Stimulated activated CD8-positive, alpha-beta memory T cell treated with anti-CD3 and anti-CD28 coated beads, Interleukin-4, amount 100 ng/mL, for 48 hours (primary cell): ENCODE data around the gene ZC3H12A.

ENCODE experiments used
- DNase-seq: peaks from one replicate; pipeline ENCODE4 v3.0.0-alpha.2; 2020

The ZC3H12A gene

GRCh38 chr1:37456614-37457013, 17.8 kb upstream of the ZC3H12A start:
- DNase-seq = no peak

GRCh38 chr1:37458551-37458950, 15.8 kb upstream of the ZC3H12A start:
- DNase-seq = no peak

DNA sequence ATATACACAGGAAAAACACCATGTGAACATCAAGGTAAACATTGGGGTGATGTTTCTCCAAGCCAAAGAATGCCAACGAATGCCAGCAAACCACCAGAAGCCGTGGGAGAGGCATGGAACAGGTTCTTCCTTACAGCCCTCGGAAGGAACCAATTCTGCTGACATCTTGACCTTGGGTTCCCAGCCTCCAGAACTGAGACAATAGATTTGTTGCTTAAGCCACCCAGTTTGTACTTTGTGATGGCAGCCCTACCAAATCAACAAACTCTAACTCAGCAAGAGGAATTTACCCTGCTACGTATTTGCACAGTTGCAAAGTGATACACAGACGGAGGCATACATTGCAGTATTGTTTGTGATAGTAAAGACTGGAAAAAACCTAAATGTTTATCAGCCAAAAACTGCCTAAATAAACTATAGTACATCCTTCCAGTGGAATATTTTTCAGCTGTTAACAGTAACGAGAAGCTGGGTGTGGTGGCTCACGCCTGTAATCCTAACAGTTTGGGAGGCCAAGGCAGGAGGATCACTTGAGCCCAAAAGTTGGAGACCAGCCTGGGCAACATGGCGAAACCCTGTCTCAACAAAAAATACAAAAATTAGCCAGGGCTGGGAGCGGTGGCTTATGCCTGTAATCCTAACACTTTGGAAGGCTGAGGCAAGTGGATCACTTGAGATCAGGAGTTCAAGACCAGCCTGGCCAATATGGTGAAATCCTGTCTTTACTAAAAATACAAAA, 12.5 kb upstream of the ZC3H12A start:
- DNase-seq = no peak

GRCh38 chr1:37464443-37464842, 9.9 kb upstream of the ZC3H12A start:
- no peak for DNase-seq

DNA sequence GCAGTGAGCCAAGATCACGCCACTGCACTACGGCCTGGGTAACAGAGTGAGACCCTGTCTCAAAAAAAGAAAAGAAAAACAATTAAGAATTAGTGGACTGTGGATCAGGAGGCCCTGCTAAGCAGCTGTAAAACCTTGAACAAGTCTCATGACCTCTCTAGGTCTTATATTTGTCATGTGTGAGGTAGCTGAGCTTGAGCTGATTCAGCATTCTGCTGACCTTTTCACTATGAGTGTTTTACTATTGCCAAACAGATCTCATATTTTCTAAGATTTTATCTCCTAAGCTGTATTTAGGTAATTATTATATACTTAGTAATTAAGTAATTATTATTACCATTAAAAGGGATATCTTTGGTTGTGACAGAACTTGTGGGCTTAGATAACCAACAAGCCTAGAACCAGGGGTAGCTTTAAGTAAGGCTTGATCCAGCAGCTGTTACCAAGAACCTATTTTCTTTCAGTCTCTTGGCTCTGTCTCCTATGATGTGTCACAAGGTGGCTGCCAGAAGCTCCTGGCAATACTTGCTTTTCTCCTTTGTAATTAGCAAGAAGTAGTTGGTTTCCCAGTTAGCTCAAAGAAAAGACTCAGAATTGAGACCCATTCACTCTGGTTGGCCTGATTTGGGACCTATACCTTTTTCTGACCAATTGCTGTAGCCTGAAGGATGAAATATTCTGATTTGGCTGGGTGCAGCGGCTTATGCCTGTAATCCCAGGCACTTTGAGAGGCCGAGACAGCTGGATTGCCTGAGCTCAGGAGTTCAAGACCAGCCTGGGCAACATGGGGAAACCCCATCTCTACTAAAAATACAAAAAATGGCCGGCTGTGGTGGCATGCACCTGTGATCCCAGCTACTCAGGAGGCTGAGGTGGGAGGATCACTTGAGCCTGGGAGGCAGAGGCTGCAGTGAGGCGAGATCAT, 8.5 kb upstream of the ZC3H12A start:
- no peak for DNase-seq

GRCh38 chr1:37468037-37468436, 6.3 kb upstream of the ZC3H12A start:
- DNase-seq = no peak

DNA sequence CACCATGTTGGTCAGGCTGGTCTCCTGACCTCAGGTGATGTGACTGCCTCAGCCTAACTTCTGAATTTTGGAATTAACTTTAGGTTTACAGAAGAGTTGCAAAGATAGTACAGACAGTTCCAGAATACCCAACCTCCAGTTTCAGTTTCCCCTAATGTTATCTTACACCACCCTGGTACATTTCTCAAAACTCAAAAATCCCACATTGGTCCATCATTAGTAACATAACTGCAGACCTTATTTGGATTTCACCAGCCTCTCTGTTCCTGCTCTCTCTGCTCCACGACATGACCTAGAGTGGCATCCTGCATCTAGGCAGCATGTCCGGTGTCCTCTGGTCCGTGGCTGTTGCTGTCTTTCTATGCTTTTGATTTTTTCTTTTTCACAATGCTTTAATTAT, 5.0 kb upstream of the ZC3H12A start:
- no peak for DNase-seq

- no peak for DNase-seq
These were observed 2.8 kb upstream of the ZC3H12A start for GRCh38 chr1:37471345-37472231.

DNA sequence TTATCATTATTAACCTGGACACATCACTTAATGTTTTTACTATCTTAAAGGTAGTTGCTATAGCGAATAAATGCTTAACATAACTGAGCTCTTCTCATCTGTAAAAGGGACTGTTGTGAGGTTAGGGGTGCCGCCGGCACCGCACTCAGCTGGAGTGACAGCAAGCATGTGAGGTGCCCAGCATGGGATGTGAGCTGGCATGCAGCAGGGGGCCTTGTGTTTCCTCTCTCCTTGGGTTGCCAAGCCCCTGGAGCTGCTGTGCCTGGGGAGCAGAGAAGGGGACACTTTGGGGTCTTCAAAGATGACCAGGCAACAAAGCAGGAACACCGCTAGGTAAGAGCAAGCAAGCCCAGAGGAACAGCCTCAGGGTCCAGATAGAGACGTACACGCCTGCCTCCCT, 2.1 kb upstream of the ZC3H12A start:
- DNase-seq = no peak

DNA sequence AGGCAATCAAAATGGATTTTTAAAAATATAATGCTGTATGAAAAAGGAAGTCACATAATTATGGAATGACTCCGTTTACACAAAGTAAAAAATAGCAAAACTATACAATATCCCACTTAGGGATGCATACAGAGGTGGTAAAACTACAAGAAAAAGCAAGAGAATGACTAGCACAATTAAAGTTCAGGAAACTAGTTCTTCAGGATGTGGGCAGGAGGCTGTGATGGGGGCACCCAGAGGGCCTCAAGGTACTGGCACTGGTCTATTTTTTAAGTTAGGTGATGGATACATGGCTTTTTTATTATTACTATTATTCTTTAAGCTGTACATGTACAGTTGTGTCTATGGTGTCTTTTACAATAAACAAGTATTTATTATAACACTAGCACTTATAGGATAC, 1.4 kb upstream of the ZC3H12A start:
- DNase-seq = no peak

GRCh38 chr1:37473431-37474045, 842 bp upstream of the ZC3H12A start:
- no peak for DNase-seq

DNA sequence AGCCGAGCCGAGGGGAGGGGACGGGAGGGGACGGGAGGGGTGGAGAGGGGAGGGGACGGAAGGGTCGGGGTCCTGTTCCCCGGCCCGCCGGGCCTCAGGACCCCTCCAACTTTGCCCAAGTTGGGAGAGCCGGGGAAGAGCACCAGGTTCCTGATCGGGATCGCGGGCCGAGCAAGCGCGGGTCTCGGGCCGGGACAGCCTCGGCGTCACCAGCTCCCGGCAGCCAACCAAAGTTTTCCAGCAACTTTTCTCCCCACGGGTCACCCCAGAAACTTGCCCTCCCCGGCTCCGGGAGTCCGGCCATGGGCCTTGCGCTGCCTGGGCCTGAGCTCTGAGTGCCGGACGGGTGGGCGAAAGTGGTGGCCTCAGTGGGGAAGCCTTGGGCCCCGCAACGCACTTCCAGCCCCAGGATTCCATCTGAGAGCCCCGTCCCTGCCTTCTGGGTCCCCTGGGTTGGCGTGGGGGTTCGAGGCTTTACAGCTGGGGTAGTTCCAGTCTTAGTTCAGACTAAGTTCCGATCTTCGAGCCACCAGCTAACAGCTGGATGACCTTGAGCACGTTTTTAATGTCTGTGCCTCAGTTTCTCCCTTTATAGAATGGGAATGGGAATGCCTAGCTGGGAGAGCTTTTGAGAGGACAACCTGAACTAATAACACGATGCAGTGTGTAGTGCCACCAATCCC, 458 bp downstream of the ZC3H12A start:
- DNase-seq = peak; percentile 57

DNA sequence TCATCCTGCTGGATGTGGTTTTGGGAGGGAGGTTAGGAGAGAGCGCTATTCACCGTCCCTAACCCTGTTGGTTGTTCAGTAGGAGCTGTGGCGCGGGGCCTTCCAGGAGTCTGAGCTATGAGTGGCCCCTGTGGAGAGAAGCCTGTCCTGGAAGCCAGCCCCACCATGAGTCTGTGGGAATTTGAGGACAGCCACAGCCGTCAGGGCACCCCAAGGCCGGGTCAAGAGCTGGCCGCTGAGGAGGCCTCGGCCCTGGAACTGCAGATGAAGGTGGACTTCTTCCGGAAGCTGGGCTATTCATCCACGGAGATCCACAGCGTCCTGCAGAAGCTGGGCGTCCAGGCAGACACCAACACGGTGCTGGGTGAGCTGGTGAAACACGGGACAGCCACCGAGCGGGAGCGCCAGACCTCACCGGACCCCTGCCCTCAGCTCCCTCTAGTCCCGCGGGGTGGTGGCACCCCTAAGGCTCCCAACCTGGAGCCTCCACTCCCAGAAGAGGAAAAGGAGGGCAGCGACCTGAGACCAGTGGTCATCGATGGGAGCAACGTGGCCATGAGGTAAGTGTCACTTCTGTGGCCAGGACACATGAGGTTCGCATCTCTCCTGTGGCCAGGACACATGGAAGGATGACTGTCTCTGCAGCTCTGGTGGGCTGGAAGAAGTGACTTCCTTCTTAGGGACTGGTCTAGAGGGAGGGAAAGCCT, 1.2 kb downstream of the ZC3H12A start:
- DNase-seq = no peak

DNA sequence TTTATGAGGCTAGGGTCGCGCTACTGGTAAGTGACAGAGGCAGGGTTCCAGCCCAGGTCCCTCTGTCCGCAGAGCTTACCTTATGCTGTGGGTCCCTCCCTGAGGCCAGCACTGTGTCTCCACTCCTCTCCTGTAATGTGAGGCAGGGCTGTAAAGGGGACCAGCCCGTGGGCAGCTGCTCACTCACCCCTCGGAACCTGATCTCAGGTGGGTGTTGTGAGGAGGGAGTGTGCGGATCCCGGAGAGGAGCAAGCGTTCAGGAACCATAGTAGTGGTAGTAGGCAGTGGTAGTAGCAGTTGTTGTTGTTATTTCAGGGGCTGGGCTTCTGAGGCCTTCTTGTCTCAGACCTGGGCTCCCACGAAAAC, 1.7 kb downstream of the ZC3H12A start:
- no peak for DNase-seq

DNA sequence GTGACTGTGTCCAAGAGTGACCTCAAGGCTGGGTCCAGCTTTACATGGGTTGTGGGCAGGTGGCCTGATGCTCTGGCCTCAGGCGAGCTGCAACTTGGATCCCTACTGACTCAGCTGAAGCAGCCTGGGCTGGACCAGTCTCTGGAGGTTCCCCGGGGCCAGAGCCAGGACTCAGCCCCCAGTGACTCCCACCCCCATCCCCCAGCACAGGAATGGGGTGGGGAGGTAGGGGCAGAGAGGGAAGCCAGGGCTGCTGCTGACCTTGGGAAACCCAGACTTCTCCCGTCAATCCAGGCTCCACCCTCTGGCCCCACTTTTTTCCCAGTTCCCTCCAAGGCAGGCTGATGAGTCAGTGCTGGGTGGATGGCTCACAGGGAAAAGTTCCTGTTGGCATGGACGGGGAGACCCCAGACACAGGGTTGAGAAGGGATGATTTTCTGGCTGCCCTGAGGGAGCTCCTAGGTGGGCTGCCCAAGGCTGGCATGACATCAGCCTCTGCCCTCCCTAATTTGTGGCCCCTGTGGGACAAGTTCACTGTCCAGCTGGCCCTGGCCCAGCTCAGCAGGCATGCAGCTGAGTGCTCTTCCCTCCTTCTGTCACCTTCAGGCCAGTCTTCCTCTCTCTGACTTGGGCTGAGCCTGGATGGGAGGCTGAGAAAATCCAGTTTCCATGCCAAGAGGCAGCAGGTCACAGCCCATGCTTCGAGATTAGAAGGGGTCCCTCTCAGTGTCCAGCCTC, 2.2 kb downstream of the ZC3H12A start:
- no peak for DNase-seq

- DNase-seq = peak; percentile 88
These were observed 3.0 kb downstream of the ZC3H12A start for GRCh38 chr1:37477198-37477931.

GRCh38 chr1:37477946-37478345, 3.6 kb downstream of the ZC3H12A start:
- DNase-seq = no peak

DNA sequence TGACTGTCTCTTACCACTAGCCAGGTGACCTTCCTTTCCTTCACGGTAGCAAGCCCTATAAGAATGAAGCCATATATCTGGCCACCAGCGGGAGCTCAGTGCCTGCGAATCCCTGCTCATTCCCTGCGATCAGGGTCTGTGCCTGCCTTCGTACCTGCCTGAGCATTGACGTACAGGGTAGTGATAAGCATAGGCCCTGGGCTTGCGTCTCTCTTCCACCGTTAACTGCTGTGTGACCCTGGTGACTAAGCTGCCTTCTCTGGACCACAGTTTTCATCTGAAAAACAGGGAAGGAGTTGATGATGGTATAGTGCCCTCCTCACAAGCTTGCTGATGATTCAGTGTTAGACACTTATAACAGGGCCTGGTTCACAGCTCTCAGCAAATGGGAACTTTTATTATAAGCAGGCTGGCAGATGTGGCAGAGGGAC, 4.1 kb downstream of the ZC3H12A start:
- DNase-seq = peak; percentile 74

- peak; percentile 63 for DNase-seq
These were observed 4.5 kb downstream of the ZC3H12A start for GRCh38 chr1:37478890-37479254.
